HL-60 (cell line): ENCODE results near the gene TP73.

Experiments used
- DNase-seq, 2 experiments: peaks; one replicate each; pipeline ENCODE4 v3.0.0-alpha.2; 2010 to 2020; ENCODE audit warnings: low read depth in 1 of 2, low spot score in 1 of 2
- H3K27ac ChIP-seq: fragments of 250-450 bp; sonication (Bioruptor Pico); replicated peaks from 2 replicates; pipeline ENCODE4 v1.5.1; 2020; ENCODE audit warnings: mild to moderate bottlenecking, moderate library complexity
- H3K27me3 ChIP-seq: fragments of 250-450 bp; sonication (Bioruptor Pico); 2 replicates; pipeline ENCODE4 v1.5.1; 2021; ENCODE audit warnings: mild to moderate bottlenecking, moderate library complexity; ENCODE audit not compliant: insufficient read depth, poor library complexity, severe bottlenecking
- H3K4me3 ChIP-seq: replicated peaks from 2 replicates; pipeline ENCODE4 v1.5.1; 2011; ENCODE audit warnings: mild to moderate bottlenecking, control low read depth, low read length; ENCODE audit not compliant: insufficient read depth
- CTCF ChIP-seq: IDR thresholded peaks from one replicate; pipeline ENCODE4 v1.5.1; 2011; ENCODE audit warnings: low read length, control low read depth, inconsistent platforms; ENCODE audit not compliant: insufficient read depth
- GABPA ChIP-seq: IDR thresholded peaks from 2 replicates; pipeline ENCODE4 v1.6.1; 2012; ENCODE audit warnings: low read depth
- POLR2AphosphoS5 ChIP-seq: IDR thresholded peaks from 2 replicates; pipeline ENCODE4 v1.6.1; 2012; ENCODE audit warnings: low read depth
- SPI1 ChIP-seq: IDR thresholded peaks from 2 replicates; pipeline ENCODE4 v1.6.1; 2012; ENCODE audit warnings: low read depth, mild to moderate bottlenecking, borderline replicate concordance
- TF ChIP-seq, protein P1 (sequence below): IDR thresholded peaks from 2 replicates; pipeline ENCODE4 v1.6.1; 2012; ENCODE audit warnings: low read depth; ENCODE audit not compliant: insufficient replicate concordance

TP73 gene

DNA sequence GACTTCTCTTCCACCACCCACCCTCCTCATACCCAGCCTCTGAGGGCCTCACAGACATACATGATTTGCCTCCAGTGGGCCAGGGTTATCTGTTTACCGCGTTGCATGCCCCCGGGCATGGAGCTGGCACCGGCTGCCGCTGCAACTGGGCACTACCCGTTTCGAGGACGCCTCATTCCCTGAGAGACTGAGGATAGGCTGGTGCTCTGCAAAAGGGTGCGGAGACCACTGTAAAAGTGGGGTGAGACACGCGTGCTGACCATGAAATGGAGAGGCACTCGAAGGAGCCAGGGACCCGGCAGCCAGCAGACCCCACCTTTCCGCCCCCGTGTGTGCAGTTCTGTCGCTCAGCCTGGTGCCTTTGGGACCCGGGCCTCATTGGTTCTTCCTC is 20.6 kb downstream of the TP73 start:
- DNase-seq, result no peak
- H3K27ac ChIP-seq, result no peak overlapping the region
- TF ChIP-seq SPI1 (no peak), GABPA (no peak), POLR2AphosphoS5 (no peak), CTCF (no peak)
- TF ChIP-seq, protein P1, sequence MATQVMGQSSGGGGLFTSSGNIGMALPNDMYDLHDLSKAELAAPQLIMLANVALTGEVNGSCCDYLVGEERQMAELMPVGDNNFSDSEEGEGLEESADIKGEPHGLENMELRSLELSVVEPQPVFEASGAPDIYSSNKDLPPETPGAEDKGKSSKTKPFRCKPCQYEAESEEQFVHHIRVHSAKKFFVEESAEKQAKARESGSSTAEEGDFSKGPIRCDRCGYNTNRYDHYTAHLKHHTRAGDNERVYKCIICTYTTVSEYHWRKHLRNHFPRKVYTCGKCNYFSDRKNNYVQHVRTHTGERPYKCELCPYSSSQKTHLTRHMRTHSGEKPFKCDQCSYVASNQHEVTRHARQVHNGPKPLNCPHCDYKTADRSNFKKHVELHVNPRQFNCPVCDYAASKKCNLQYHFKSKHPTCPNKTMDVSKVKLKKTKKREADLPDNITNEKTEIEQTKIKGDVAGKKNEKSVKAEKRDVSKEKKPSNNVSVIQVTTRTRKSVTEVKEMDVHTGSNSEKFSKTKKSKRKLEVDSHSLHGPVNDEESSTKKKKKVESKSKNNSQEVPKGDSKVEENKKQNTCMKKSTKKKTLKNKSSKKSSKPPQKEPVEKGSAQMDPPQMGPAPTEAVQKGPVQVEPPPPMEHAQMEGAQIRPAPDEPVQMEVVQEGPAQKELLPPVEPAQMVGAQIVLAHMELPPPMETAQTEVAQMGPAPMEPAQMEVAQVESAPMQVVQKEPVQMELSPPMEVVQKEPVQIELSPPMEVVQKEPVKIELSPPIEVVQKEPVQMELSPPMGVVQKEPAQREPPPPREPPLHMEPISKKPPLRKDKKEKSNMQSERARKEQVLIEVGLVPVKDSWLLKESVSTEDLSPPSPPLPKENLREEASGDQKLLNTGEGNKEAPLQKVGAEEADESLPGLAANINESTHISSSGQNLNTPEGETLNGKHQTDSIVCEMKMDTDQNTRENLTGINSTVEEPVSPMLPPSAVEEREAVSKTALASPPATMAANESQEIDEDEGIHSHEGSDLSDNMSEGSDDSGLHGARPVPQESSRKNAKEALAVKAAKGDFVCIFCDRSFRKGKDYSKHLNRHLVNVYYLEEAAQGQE, result no peak
- no peaks in the 10 kb centered on the region for H3K27me3 ChIP-seq
- H3K4me3 ChIP-seq, result no peak overlapping the region

- TF ChIP-seq GABPA (no peak), CTCF (no peak), POLR2AphosphoS5 (no peak), SPI1 (no peak)
- TF ChIP-seq, protein P1, result no peak
- no peak for DNase-seq
- H3K27me3 ChIP-seq, result no peaks in the 10 kb centered on the region
- H3K27ac ChIP-seq, result no peak overlapping the region
- no peak overlapping the region for H3K4me3 ChIP-seq
These were observed 21.2 kb downstream of the TP73 start for GRCh38 chr1:3673381-3674099.

DNA sequence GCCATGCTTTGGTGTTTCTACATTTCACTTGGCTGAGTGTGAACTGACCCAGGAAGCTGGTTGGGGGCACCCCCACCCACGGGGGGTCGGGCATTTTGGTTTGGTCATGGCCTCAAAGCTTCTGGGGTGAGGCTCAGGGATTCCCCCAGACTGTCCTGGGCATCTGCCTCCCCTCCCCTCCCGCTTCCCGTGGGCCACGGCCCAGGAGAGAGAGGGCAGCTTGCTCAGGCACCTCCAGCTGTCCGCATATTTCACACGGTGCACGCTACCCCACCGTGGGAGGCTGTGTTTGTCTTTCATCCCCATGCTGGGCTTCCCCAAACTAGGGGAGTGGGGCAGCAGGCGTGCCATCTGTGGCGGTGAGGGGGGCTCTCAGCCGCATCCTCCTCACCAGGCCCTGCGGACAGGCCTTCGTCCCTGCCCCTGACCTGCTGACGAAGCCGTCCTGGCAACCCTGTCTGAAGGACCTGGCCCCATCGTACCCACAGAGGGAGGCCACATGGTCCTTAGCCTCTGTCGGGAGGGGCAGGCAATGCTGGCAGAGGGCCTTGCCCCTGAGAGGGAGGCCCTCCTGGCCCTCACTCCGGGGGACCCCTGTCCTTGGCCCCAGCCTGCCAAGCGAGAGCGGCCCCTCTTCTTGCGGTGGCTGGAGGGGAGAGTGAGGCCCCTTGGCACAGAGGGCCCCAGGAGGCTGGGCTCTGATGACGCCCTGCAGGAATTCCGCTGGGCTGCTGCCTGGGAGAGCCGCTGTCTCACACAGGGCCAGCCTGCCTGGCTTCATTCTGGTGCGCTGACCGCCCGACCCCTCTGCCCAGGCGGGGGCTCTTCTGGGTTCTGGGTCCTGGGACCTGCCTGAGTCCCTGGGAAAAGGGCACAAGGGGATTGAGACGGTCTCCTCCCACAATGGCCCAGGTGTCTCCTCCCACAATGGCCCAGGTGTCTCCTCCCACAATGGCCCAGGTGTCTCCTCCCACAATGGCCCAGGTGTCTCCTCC is 22.1 kb downstream of the TP73 start:
- DNase-seq, result no peak
- H3K4me3 ChIP-seq, result no peak overlapping the region
- H3K27me3 ChIP-seq, result no peaks in the 10 kb centered on the region
- TF ChIP-seq GABPA (no peak), POLR2AphosphoS5 (no peak), CTCF (no peak), SPI1 (no peak)
- TF ChIP-seq, protein P1, result no peak
- H3K27ac ChIP-seq, result no peak overlapping the region
